K562 (cell line): ENCODE results near the gene CPE. TPM values are rescaled to one million over a fixed set of nuclear protein-coding genes. Genes with fewer than 3 reads are reported as not detected.

Source experiments
- BACH1 ChIP-seq: fragments of 200-800 bp; sonication (Bioruptor generic); IDR thresholded peaks from 2 replicates; pipeline ENCODE4 v1.6.1; 2016; ENCODE audit warnings: missing genetic modification characterization, missing compliant biosample characterization
- BRD4 ChIP-seq: fragments of 200-600 bp; sonication (generic); IDR thresholded peaks from 2 replicates; pipeline ENCODE4 v1.6.1; 2017; ENCODE audit warnings: inconsistent platforms
- CEBPG ChIP-seq, 3 experiments: fragments of 200-800 bp in 1 of 3; sonication (Bioruptor generic) in 1 of 3; sonication (generic) in 1 of 3; formaldehyde crosslinking in 1 of 3; IDR thresholded peaks in 2 of 3; conservative IDR thresholded peaks in 1 of 3; 2 replicates each; pipeline versions ENCODE4 v1.6.1 to v1.8.0; 2016 to 2022; ENCODE audit warnings: missing compliant biosample characterization in 2 of 3, missing genetic modification characterization in 2 of 3, mild to moderate bottlenecking in 1 of 3, missing genetic modification reagents in 1 of 3
- RAD51 ChIP-seq: fragments of 450-650 bp; IDR thresholded peaks from 2 replicates; pipeline ENCODE4 v1.7.1; 2016; ENCODE audit warnings: low read depth, mild to moderate bottlenecking, borderline replicate concordance
- RUNX1 ChIP-seq: sonication (generic); IDR thresholded peaks from 2 replicates; pipeline ENCODE4 v1.6.1; 2016; ENCODE audit warnings: antibody characterized with exemption, low read depth
- ZNF175 ChIP-seq: fragments of 200-800 bp; sonication (Bioruptor generic); IDR thresholded peaks from 2 replicates; pipeline ENCODE4 v1.6.1; 2016; ENCODE audit warnings: low read depth, mild to moderate bottlenecking, missing genetic modification characterization, missing compliant biosample characterization
- polyA plus RNA-seq, 8 experiments: library from polyadenylated mRNA; depleted of rRNA in 4 of 8; stranded (reverse) in 5 of 8; unstranded in 3 of 8; fragments of >200 nt; fragmentation: Nextera tagmentation in 2 of 8; fragmentation: Illumina TruSeq in 1 of 8; extraction: Ambion mirVana in 2 of 8; extraction: Trizol in 1 of 8; gene quantifications; 2 replicates each; pipeline versions ENCODE4 v1.2.1 to v1.2.3, GENCODE V29; 2011 to 2014; ENCODE audit warnings: inconsistent platforms in 1 of 8, missing spikeins in 1 of 8
- total RNA-seq, 7 experiments: library from RNA; depleted of rRNA in 6 of 7; stranded (reverse); fragments of >200 nt in 6 of 7; fragmentation: Illumina TruSeq in 2 of 7; extraction: Trizol in 2 of 7; gene quantifications; 2 replicates each; pipeline versions ENCODE4 v1.2.1 to v1.2.3, GENCODE V29; 2011 to 2021; ENCODE audit warnings: low replicate concordance in 1 of 7
- TF ChIP-seq, protein P1 (sequence below): sonication (generic); formaldehyde crosslinking; IDR thresholded peaks from 2 replicates; pipeline ENCODE4 v1.8.1; 2023; ENCODE audit warnings: mild to moderate bottlenecking, missing genetic modification reagents
- TF ChIP-seq, protein P2 (sequence below): fragments of 450-650 bp; formaldehyde crosslinking; IDR thresholded peaks from 2 replicates; pipeline ENCODE4 v1.4.0; 2022; ENCODE audit warnings: mild to moderate bottlenecking, moderate library complexity

Gene CPE
- total and polyA plus RNA-seq, 9 of the 15 experiments (the other 6 are each of a cell fraction or from before 2014, with no cell fraction given): 0.04 to 0.16 (median 0.06) TPM; not detected in 4

DNA sequence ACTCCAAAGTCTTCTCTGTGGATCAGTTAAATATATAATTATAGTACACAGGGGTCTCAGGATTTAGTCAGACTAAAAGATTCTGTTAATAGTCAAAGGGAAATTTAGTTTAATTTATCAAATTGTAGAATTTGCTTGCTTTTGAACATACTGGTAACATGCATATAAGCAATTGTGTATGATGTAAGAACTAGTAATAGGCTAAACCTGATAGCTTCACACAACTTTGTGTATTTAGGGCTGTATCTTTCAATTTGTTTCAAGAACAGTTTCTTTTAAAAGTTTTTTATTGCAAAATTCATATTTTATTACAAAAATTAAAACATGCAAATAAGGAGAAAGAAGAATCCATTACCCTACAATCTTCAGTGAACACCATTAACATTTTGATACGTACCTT, 99.5 kb downstream of the CPE start (continued):
- TF ChIP-seq, protein P1, sequence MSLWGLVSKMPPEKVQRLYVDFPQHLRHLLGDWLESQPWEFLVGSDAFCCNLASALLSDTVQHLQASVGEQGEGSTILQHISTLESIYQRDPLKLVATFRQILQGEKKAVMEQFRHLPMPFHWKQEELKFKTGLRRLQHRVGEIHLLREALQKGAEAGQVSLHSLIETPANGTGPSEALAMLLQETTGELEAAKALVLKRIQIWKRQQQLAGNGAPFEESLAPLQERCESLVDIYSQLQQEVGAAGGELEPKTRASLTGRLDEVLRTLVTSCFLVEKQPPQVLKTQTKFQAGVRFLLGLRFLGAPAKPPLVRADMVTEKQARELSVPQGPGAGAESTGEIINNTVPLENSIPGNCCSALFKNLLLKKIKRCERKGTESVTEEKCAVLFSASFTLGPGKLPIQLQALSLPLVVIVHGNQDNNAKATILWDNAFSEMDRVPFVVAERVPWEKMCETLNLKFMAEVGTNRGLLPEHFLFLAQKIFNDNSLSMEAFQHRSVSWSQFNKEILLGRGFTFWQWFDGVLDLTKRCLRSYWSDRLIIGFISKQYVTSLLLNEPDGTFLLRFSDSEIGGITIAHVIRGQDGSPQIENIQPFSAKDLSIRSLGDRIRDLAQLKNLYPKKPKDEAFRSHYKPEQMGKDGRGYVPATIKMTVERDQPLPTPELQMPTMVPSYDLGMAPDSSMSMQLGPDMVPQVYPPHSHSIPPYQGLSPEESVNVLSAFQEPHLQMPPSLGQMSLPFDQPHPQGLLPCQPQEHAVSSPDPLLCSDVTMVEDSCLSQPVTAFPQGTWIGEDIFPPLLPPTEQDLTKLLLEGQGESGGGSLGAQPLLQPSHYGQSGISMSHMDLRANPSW (CRISPR knock-in tag): no peak
- no peak for TF ChIP-seq BRD4
- TF ChIP-seq, protein P2, sequence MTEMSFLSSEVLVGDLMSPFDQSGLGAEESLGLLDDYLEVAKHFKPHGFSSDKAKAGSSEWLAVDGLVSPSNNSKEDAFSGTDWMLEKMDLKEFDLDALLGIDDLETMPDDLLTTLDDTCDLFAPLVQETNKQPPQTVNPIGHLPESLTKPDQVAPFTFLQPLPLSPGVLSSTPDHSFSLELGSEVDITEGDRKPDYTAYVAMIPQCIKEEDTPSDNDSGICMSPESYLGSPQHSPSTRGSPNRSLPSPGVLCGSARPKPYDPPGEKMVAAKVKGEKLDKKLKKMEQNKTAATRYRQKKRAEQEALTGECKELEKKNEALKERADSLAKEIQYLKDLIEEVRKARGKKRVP (CRISPR knock-in tag): peak; percentile 45; the same call in 1 of the 2 replicates
- no peak for TF ChIP-seq CEBPG (CRISPR knock-in tag; IDR thresholded peaks at IDR 0.05)
- TF ChIP-seq CEBPG (tag; conservative IDR thresholded peaks at IDR 0.05 in 1 of 2, IDR thresholded peaks at IDR 0.05 in 1 of 2): peak in 1 of 2 experiments; percentile 88; a peak in 2 of 4 replicates
- TF ChIP-seq BACH1 (tag): peak; percentile 38; the same call in 1 of the 2 replicates
- TF ChIP-seq RAD51: no peak
- peak; percentile 21; the same call in 1 of the 2 replicates for TF ChIP-seq ZNF175
- TF ChIP-seq RUNX1: no peak
